Retina (tissue), 1 donor: ENCODE measurements around the gene PCDHGA1.

Experiments
- DNase-seq: peaks from one replicate; pipeline ENCODE4 v3.0.0-alpha.2; 2016

Gene PCDHGA1

DNA sequence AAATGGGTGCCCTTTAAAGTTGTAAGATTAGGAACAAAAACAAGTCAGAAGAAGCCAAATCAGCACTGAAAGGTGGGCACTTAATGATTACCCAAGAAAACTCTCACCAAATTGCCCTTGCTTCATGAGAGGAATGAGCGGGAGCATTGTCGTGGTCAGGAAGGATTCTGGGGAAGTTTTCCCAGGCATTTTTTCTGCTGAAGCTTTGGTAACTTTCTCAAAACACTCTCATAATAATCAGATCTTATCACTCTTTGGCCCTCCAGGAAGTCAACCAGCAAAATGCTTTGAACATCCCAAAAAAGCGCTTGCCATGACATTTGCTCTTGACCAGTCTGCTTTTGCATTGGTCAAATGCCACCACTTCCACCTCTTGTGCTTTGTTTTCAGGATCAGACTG lies 135.0 kb downstream of the PCDHGA1 start:
- no peak for DNase-seq

- DNase-seq, result peak; percentile 92
Measured at GRCh38 chr5:141475625-141476131, 145.4 kb downstream of the PCDHGA1 start, which contains the start of gene PCDHGC3. TSS of gene PCDHGC3 (plus strand) at chr5:141475966. CDS start at chr5:141476117, 151 bp downstream.

- peak; percentile 91 for DNase-seq
Measured at GRCh38 chr5:141476132-141476911, 146.0 kb downstream of the PCDHGA1 start.

GRCh38 chr5:141477044-141477575 lies 146.8 kb downstream of the PCDHGA1 start:
- DNase-seq, result peak; percentile 72

GRCh38 chr5:141477815-141478214 lies 147.5 kb downstream of the PCDHGA1 start:
- DNase-seq, result peak; percentile 64

DNA sequence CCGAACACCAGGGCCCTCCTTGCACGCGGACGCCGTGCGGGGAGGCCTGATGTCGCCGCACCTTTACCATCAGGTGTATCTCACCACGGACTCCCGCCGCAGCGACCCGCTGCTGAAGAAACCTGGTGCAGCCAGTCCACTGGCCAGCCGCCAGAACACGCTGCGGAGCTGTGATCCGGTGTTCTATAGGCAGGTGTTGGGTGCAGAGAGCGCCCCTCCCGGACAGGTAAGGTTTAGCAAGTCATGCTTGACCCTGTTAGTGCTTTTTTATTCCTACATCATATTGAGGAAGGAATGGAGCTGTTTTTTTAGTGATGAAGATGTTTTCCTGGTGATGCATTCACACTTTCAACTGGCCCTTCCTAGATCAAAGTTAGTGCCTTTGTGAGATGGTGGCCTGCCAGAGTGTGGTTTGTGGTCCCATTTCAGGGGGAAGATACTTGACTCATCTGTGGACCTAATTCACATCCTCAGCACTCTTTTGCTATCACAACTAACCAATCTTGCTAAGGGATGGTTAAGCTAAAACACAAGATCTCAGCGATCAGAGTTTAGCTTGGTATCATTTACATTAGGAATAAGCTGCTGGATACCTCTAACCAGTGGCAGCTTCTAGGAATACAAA lies 148.1 kb downstream of the PCDHGA1 start:
- peak; percentile 22 for DNase-seq

- no peak for DNase-seq
Measured at GRCh38 chr5:141479776-141480175, 149.5 kb downstream of the PCDHGA1 start.

- no peak for DNase-seq
Measured at GRCh38 chr5:141483902-141484301, 153.6 kb downstream of the PCDHGA1 start.

- no peak for DNase-seq
Measured at GRCh38 chr5:141484310-141484640, 154.0 kb downstream of the PCDHGA1 start.

GRCh38 chr5:141484641-141485311 lies 154.5 kb downstream of the PCDHGA1 start, which contains the start of gene PCDHGC4:
TSS of gene PCDHGC4 (plus strand) at chr5:141485030. CDS start at chr5:141485174, 144 bp downstream.
- peak; percentile 84 for DNase-seq

GRCh38 chr5:141485321-141486055 lies 155.2 kb downstream of the PCDHGA1 start:
- DNase-seq, result no peak

DNA sequence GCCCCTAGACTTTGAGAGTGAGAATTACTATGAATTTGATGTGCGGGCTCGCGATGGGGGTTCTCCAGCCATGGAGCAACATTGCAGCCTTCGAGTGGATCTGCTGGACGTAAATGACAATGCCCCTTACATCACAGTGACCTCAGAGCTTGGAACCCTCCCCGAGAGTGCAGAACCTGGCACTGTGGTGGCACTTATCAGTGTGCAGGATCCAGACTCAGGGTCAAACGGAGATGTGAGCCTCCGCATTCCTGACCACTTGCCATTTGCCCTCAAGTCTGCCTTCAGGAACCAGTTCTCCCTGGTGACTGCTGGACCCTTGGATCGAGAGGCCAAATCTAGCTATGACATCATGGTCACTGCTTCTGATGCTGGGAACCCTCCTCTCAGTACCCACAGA lies 155.8 kb downstream of the PCDHGA1 start:
- no peak for DNase-seq

GRCh38 chr5:141487131-141487530 lies 156.8 kb downstream of the PCDHGA1 start:
- DNase-seq, result no peak

DNA sequence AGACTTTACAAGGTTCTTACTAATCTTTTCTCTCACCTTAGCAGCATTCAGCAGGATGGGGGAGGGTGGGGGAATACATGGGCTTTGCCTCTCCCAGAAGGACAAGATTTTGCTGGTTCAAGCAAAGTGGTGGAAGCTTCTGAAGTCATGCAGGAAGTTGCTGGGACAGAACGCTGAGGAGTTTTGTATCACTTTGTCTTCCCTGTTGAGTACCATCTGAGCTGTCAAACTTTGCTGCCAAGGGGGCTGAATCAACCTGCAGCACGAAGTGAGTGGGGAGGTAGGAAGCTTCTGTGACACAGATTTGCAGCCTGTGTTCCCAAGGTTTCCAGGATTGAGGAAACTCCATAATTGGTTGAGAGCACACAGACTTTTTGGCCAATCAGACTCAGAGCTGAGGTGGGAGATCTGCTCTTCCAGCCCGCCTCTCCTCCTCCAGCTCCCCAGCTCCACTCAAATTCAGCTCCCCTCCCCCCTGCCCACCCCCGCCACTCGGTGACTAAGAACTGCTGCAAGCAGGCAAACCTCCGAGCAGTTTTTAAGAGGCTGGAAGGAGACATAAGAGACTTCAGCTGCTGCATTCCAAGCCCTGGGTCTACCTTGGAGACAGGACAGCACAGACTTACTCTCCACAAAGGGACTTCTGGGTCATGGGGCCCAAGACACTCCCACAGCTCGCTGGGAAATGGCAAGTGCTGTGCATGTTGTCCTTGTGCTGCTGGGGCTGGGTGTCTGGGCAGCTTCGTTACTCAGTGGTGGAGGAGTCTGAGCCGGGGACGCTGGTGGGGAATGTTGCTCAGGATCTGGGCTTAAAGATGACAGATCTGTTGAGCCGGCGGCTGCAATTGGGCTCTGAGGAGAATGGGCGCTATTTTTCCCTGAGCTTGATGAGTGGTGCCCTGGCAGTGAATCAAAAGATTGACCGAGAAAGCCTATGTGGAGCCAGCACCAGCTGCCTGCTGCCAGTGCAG lies 158.6 kb downstream of the PCDHGA1 start, which contains the start of gene PCDHGC5:
PCDHGC5 (plus strand) TSS at position 491 of the 971 bp plus-strand sequence; CDS start at position 651, 160 bp downstream.
- no peak for DNase-seq

DNA sequence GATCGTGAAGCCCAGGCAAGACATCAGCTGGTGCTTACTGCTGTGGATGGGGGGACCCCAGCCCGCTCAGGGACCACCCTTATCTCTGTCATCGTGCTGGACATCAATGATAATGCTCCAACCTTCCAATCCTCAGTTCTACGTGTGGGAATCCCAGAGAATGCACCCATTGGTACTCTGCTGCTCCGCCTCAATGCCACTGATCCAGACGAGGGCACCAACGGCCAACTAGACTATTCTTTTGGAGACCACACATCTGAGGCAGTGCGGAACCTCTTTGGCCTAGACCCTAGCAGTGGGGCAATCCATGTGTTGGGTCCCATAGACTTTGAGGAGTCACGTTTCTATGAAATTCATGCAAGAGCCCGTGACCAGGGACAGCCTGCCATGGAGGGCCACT lies 159.5 kb downstream of the PCDHGA1 start:
- DNase-seq, result no peak

GRCh38 chr5:141490271-141490670 lies 160.0 kb downstream of the PCDHGA1 start:
- no peak for DNase-seq

DNA sequence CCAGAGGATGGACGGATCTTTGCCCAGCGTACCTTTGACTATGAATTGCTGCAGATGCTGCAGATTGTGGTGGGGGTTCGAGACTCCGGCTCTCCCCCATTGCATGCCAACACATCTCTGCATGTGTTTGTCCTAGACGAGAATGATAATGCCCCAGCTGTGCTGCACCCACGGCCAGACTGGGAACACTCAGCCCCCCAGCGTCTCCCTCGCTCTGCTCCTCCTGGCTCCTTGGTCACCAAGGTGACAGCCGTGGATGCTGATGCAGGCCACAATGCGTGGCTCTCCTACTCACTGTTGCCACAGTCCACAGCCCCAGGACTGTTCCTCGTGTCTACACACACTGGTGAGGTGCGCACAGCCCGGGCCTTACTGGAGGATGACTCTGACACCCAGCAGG lies 160.5 kb downstream of the PCDHGA1 start:
- DNase-seq, result no peak

DNA sequence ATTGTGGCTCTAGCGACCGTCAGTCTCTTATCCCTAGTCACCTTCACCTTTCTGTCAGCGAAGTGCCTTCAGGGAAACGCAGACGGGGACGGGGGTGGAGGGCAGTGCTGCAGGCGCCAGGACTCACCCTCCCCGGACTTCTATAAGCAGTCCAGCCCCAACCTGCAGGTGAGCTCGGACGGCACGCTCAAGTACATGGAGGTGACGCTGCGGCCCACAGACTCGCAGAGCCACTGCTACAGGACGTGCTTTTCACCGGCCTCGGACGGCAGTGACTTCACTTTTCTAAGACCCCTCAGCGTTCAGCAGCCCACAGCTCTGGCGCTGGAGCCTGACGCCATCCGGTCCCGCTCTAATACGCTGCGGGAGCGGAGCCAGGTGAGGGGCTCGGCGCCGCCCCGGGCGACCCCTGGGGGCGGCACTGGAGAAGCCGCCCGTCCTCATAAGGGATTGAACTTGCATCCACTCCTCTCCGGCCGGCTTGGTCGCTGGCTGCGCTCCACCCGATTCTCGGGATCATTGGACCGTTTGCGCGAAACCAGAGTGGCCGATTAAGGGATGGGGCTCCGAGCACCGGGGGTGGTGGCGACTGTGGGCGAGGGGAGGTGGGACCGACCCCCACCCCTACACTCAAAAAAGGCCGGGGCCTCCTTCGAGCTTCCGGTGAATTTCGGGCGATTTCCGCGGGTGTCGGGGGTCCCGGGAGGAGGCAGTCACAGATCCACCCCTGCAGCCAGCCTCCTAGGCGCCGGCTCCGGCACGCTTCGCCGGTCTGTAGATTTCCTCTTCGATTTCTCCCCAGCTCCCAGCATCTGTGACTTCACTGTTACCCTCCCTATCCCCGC lies 161.2 kb downstream of the PCDHGA1 start:
- DNase-seq, result peak; percentile 66

DNA sequence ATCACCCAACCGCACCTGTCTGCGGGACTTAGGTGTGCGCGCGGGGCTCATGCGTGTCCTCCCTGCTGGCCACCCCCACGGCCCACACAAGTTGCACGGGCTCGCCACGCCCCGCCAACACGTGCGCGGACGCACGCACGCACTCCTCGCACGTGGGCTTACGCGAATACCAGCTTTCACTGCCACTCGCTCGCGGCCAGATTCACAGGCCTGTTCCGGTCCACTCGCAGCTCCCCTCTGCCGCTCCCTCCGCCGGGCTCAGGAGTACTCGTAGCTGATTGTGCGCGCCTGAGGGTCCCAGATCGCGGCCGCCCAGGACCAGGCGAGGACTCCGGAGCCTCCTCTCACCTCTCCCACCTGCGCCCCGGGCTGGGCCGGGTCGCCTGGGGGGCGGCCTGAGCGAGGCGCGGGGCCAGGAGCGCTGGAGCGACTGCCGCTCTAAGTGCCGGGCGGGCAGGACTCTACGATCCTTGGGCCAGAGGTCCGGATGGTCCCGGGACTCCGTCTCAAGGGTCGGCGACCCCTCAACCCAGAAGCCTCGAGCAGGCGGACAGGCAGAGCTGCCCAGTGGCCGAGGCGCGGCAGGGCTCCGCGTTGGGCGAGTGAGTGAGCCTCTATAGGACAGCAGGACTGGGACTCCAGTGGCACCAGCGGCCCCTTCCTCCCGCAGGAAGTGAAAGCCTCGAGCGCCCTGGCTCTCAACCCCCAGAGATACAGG lies 162.0 kb downstream of the PCDHGA1 start:
- peak; percentile 71 for DNase-seq
